HG03571 (cell line): Measurements from ENCODE around the gene IPO13.

Experiments used
- ATAC-seq: cut with Tn5 transposase; IDR thresholded peaks from one replicate; pipeline ENCODE4 v1.9.1; 2021; ENCODE audit not compliant: unreplicated experiment

IPO13 gene

GRCh38 chr1:43971336-43971980 is 24.7 kb downstream of the IPO13 start:
- ATAC-seq = no peak

- ATAC-seq = no peak
Measured at GRCh38 chr1:43973981-43974442, 27.3 kb downstream of the IPO13 start.

- peak; percentile 61 for ATAC-seq
Measured at GRCh38 chr1:43974443-43975248, 27.9 kb downstream of the IPO13 start, which contains the start of gene ATP6V0B. TSS of gene ATP6V0B (plus strand) at chr1:43974960. CDS start at chr1:43975041, 81 bp downstream.

- ATAC-seq = peak; percentile 8
Measured at GRCh38 chr1:43975249-43975961, 28.7 kb downstream of the IPO13 start.

GRCh38 chr1:43976045-43976444 is 29.3 kb downstream of the IPO13 start:
- ATAC-seq = no peak

DNA sequence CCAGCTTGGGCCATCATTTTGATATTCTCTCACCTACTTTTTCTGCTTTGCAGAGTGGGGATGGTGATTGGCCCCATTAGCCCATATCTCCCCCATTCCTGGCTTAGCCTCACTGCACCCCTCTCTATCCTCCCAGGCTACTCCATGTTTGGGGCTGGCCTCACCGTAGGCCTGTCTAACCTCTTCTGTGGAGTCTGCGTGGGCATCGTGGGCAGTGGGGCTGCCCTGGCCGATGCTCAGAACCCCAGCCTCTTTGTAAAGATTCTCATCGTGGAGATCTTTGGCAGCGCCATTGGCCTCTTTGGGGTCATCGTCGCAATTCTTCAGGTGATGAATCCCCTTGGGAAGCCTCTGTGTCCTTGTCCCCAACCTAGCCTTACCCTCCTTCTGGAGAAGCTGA is 30.1 kb downstream of the IPO13 start:
- no peak for ATAC-seq

- ATAC-seq = no peak
Measured at GRCh38 chr1:43977376-43978263, 30.9 kb downstream of the IPO13 start.

GRCh38 chr1:43978264-43978550 is 31.5 kb downstream of the IPO13 start:
- no peak for ATAC-seq

- no peak for ATAC-seq
Measured at GRCh38 chr1:43978551-43979260, 32.0 kb downstream of the IPO13 start, which contains the start of gene B4GALT2. TSS of gene B4GALT2 (plus strand) at chr1:43979210. CDS start at chr1:43981161, 1,951 bp downstream.

DNA sequence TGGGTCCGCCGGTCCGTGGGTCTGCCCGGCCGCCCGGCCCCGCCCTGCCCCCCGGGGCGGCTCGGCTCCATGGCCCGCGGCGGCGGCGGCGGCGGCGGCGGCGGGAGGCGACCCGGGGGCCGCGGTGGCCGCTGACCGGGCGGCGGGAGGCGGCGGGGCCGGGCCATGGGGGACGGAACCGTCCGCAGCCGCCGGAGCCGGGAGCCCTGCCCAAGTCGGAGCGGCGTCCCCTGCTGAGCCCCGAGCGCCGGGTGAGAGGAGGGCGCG is 32.4 kb downstream of the IPO13 start:
- no peak for ATAC-seq

DNA sequence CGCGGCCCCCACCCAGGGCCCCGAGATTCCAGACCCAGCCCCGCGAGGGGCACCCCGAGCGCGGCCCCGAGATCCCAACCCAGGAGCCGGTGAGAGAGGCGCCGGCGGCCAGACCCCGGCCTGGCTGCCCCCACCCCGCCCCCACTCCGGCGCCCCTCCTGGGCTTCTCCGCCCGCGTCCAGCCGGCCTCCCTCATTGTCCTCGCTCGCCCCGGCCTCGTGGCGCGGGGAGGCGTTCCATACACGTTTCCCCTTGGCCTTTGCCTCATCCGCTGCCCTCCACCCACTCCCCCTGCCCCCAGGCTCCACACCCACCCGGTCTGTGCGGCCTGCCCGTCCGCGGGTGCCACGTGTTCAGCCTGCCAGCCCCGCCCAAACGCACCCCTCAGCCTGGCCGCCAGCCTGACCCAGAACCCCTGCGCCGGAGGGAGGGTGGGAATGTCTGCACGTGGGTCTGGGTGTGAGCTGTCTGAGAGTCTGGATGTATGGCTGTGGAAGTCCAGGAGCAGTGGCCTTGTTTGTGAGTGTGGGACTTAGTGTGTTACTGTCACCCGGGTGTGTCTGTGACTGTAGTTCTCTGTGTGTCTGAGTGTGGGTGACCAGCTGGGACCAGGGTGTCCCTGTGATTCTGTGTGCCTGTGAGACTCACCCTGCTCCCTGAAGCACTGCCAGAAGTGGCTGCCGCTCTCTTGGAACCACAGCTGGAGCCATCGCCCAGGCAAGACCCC is 32.9 kb downstream of the IPO13 start:
- ATAC-seq = no peak

DNA sequence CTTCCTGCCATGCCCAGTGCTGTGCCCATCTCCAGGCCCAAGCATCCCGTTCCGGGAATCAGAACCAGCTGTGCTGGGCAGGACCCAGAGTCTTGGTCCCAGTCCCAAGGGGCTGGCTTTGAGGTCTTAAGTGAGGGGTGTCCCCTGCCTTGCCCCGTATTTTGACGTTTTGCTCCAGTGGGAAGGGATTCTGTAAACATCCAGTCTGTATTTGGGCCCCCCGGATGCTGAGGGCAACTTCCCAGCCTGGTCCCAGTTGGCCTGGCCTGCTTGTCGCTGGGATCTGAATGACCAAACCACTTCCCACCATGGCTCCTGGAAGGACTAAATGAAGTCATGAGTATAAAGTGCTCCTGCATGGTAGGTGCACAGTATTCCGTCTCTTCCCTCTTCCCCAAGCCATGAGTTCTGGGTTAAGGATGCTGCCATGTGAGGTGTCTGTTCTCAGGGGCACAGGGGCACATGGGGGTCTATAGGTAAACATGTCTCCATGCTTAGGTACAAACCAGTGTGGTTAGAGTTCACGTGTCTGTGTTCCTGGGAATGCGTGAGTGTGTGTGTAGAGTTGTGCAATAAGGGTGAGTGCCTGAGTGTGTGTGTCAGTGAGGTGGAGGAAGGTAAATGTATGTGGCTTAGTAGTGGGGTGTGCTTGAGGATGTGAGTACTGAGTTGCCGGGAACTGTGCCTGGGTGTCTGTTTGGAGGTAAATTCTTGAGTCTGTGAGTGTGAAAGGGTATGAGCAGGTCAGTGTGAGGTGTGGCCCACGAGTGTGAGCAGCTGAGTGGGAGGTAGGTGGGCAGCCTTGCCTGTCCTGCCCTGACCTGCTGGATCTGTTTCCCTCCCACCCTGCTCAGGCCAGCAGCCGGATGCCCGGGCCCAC is 33.7 kb downstream of the IPO13 start:
- ATAC-seq = no peak

- ATAC-seq = no peak
Measured at GRCh38 chr1:43981135-43981491, 34.4 kb downstream of the IPO13 start.

GRCh38 chr1:43981636-43982035 is 34.9 kb downstream of the IPO13 start:
- no peak for ATAC-seq

- no peak for ATAC-seq
Measured at GRCh38 chr1:43982241-43982640, 35.5 kb downstream of the IPO13 start.

GRCh38 chr1:43982808-43983207 is 36.1 kb downstream of the IPO13 start:
- no peak for ATAC-seq

GRCh38 chr1:43983253-43983899 is 36.6 kb downstream of the IPO13 start:
- ATAC-seq = no peak

- ATAC-seq = no peak
Measured at GRCh38 chr1:43984855-43985254, 38.1 kb downstream of the IPO13 start.
